Measurements from ENCODE around the gene REV3L.

The REV3L gene

GRCh38 chr6:111471533-111471932 lies 11.5 kb downstream of the REV3L start:
- Mint-ChIP-seq H3K4me3 (no peak overlapping the region), H3K36me3 (ENCODE audit: low read depth) (peaks cover 9% of the 10 kb centered on the region), H3K27me3 (ENCODE audit: low read depth, poor library complexity) (no peaks in the 10 kb centered on the region), H3K27ac (no peak overlapping the region), H3K9me3 (no peaks in the 10 kb centered on the region), H3K4me1 (peaks cover 15% of the 10 kb centered on the region)
- TF ChIP-seq CTCF (IDR thresholded peaks at IDR 0.05), result no peak
- DNase-seq, result no peak

GRCh38 chr6:111470991-111471390 lies 12.0 kb downstream of the REV3L start:
- no peak for DNase-seq
- Mint-ChIP-seq H3K27me3 (ENCODE audit: low read depth, poor library complexity) (no peaks in the 10 kb centered on the region), H3K36me3 (ENCODE audit: low read depth) (peaks cover 9% of the 10 kb centered on the region), H3K4me3 (no peak overlapping the region), H3K4me1 (peaks cover 15% of the 10 kb centered on the region), H3K27ac (no peak overlapping the region), H3K9me3 (no peaks in the 10 kb centered on the region)
- TF ChIP-seq CTCF (IDR thresholded peaks at IDR 0.05), result no peak

GRCh38 chr6:111469543-111469942 lies 13.5 kb downstream of the REV3L start:
- H3K4me1 Mint-ChIP-seq, result peaks cover 15% of the 10 kb centered on the region
- no peak overlapping the region for H3K27ac Mint-ChIP-seq
- no peak for DNase-seq
- no peak overlapping the region for H3K4me3 Mint-ChIP-seq
- peaks cover 9% of the 10 kb centered on the region for H3K36me3 Mint-ChIP-seq (ENCODE audit: low read depth)
- TF ChIP-seq CTCF (IDR thresholded peaks at IDR 0.05), result no peak
- no peaks in the 10 kb centered on the region for H3K9me3 Mint-ChIP-seq
- H3K27me3 Mint-ChIP-seq (ENCODE audit: low read depth, poor library complexity), result no peaks in the 10 kb centered on the region

- Mint-ChIP-seq H3K27ac (no peak overlapping the region), H3K4me1 (peaks cover 15% of the 10 kb centered on the region), H3K36me3 (ENCODE audit: low read depth) (peaks cover 9% of the 10 kb centered on the region), H3K4me3 (no peak overlapping the region), H3K27me3 (ENCODE audit: low read depth, poor library complexity) (no peaks in the 10 kb centered on the region), H3K9me3 (no peaks in the 10 kb centered on the region)
- TF ChIP-seq CTCF (IDR thresholded peaks at IDR 0.05), result no peak
- no peak for DNase-seq
These were observed 14.5 kb downstream of the REV3L start for GRCh38 chr6:111468329-111469012.

GRCh38 chr6:111464184-111464583 lies 18.8 kb downstream of the REV3L start:
- Mint-ChIP-seq H3K27ac (no peak overlapping the region), H3K36me3 (ENCODE audit: low read depth) (peaks cover 40% of the 10 kb centered on the region)

More at GRCh38 chr6:111464184-111464583, 18.8 kb downstream of the REV3L start:
- H3K9me3 Mint-ChIP-seq, result peaks cover 18% of the 10 kb centered on the region
- H3K4me3 Mint-ChIP-seq, result no peak overlapping the region
- DNase-seq, result no peak
- no peak for TF ChIP-seq CTCF (IDR thresholded peaks at IDR 0.05)
- peaks cover 2% of the 10 kb centered on the region for H3K27me3 Mint-ChIP-seq (ENCODE audit: low read depth, poor library complexity)
- peaks cover 8% of the 10 kb centered on the region for H3K4me1 Mint-ChIP-seq

All from nephron progenitor cell (in vitro differentiated cells).